Middle frontal gyrus (tissue), 1 donor: ENCODE data around the gene ANKRD66.
"Not testable (repeated sequence)": the region's sequence is repeated elsewhere in the genome, so short reads cannot be mapped to it uniquely, and the experiment has no call there.

ENCODE experiments used
- DNase-seq: peaks from one replicate; pipeline ENCODE4 v3.0.0-alpha.2; 2015; ENCODE audit warnings: low spot score; ENCODE audit errors: extremely low spot score

ANKRD66 gene

GRCh38 chr6:46751658-46752057 lies 4.9 kb downstream of the ANKRD66 start:
- DNase-seq: no peak

GRCh38 chr6:46755865-46756264 lies 9.1 kb downstream of the ANKRD66 start:
- DNase-seq: no peak

- no peak for DNase-seq
Observed at GRCh38 chr6:46756469-46757213, 9.9 kb downstream of the ANKRD66 start.

- DNase-seq: no peak
Observed at GRCh38 chr6:46757214-46757596, 10.5 kb downstream of the ANKRD66 start.

- no peak for DNase-seq
Observed at GRCh38 chr6:46758960-46759753, 12.4 kb downstream of the ANKRD66 start.

- DNase-seq: no peak
Observed at GRCh38 chr6:46760925-46761324, 14.2 kb downstream of the ANKRD66 start.

- no peak for DNase-seq
Observed at GRCh38 chr6:46763466-46763865, 16.7 kb downstream of the ANKRD66 start.

GRCh38 chr6:46764280-46764679 lies 17.5 kb downstream of the ANKRD66 start:
- DNase-seq: not testable (repeated sequence)

GRCh38 chr6:46764961-46765360 lies 18.2 kb downstream of the ANKRD66 start:
- no peak for DNase-seq

- DNase-seq: no peak
Observed at GRCh38 chr6:46772016-46772415, 25.3 kb downstream of the ANKRD66 start.

- DNase-seq: peak; percentile 16
Observed at GRCh38 chr6:46772762-46773161, 26.0 kb downstream of the ANKRD66 start.

- DNase-seq: no peak
Observed at GRCh38 chr6:46773201-46773855, 26.6 kb downstream of the ANKRD66 start.

GRCh38 chr6:46774736-46775135 lies 28.0 kb downstream of the ANKRD66 start:
- DNase-seq: not testable (repeated sequence)

GRCh38 chr6:46776070-46776712 lies 29.5 kb downstream of the ANKRD66 start:
- no peak for DNase-seq

- DNase-seq: no peak
Observed at GRCh38 chr6:46777476-46778346, 31.0 kb downstream of the ANKRD66 start.

- peak; percentile 74 for DNase-seq
Observed at GRCh38 chr6:46781478-46782378, 35.0 kb downstream of the ANKRD66 start.

GRCh38 chr6:46784535-46784934 lies 37.8 kb downstream of the ANKRD66 start:
- DNase-seq: no peak

- DNase-seq: no peak
Observed at GRCh38 chr6:46787871-46788540, 41.3 kb downstream of the ANKRD66 start.

GRCh38 chr6:46788791-46789190 lies 42.1 kb downstream of the ANKRD66 start:
- DNase-seq: no peak
